Activated T-cell treated with anti-CD3 and anti-CD28 coated beads for 24 hours (primary cell): ENCODE measurements around the gene LYZL1.
"Not testable (repeated sequence)": the region's sequence is repeated elsewhere in the genome, so short reads cannot be mapped to it uniquely, and the experiment has no call there.

Source experiments
- DNase-seq: peaks from one replicate; pipeline ENCODE4 v3.0.0-alpha.2; 2020; ENCODE audit warnings: low read depth

The LYZL1 gene

DNA sequence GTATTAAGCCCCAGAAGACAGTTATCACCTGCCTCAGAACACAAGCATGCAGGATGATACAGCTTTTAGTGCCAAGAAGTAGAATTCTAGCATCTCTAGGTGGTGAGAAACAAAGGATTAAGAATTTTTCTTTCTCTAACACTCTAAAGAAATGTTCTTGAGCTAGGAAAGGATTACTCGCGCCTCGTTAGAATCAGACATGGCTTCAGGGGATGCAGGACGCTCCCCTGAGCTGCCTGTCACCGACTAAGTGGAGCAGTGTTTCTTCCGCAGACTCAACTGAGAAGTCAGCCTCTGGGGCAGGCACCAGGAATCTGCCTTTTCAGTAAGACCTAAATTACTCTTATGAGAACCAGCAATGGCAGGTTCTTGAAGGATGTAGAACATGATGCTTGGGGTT lies at the start of gene LYZL1:
Gene LYZL1, plus strand, starts transcription at position 165 of the 400 bp plus-strand sequence. CDS start 2,798 bp downstream, outside the sequence.
- not testable (repeated sequence) for DNase-seq

DNA sequence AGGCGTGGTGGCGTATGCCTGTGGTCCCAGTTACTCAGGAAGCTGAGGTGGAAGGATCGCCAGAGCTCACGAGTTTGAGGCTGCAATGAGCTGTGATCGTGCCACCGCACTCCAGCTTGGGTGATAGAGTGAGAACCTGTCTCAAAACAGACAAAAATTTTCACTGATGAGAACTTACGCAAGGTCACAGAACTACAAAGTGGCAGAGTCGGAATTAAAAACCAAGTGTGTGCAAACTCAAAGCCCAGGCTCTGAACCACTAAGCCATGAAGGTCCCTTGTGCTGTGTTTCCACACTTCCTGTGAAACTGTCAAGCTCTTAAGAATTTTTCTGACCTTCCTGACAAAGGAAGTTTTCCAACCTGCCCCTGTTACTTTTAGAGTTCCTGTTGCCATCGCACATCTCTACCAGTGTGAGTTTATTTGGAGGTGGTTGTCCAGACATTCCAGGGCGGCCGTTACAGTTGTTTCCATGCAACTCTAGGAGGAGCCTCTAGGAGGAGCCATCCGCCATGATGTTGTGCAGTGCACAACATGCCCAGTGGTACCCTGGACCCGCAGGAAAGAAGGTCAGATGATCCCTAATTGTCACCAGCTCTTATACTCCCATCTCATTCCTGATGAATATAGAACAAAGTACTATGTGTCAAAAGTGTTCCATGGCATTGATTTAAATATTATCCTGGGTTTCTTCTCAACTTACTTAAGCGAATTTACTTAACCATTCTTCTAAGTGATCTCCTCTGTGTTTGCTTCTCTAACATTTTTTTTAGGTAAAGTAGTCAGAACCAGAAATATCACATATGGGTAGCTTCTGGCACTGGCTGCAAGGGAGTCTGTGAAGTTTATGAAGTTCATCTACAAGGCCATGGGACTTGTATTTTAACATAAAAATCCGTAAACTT lies 49.0 kb upstream of the LYZL1 start:
- DNase-seq = no peak

DNA sequence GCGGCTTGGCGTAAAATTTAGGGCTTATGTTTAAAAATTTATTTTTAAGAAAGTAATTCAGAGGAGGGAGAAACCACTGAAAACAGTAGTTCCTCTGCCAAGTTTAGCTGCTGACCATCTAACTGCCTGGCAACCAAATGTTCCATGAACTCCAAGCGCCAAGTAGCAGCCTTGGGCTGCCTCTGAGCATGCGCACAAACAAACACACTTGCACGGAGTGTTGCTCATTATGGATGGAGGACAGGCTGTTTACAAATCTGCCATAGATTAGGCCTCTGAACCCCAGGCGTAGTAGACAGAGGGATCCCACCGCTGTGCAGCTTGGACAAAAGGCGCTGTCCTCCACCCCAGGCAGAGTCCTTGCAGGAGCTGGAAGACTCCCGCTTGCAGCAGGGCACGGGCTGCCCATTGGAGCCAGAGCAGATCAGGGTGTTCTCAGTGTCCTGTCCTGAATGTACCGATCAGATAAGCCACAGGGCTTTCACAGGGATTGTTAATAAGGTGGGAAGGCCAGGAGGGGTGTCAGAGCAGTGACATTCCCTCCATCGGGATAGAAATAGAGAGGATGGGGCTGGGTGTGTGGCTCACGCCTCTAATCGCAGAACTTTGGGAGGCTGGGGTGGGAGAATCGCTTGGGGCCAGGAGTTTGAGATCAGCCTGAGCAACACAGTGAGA lies 47.7 kb upstream of the LYZL1 start:
- no peak for DNase-seq

DNA sequence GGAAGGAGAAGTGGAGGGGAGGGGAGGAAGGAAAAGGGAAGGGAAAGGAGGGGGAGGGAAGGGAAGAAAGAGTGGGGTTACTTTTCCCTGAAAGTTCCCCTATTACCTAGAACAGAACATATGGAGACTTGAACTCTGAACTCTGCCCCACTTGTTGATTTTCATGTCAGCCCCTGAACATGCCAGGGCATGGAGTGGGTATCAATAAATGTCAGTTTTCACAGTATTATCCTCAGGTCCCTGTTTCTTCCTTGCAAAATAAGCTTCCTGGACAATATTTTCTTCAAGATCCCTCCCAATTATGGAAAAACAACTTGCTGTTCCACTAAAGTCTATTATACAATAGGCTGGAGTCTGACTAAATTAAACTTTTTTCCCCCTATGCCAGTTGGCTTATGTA lies 46.9 kb upstream of the LYZL1 start:
- no peak for DNase-seq

DNA sequence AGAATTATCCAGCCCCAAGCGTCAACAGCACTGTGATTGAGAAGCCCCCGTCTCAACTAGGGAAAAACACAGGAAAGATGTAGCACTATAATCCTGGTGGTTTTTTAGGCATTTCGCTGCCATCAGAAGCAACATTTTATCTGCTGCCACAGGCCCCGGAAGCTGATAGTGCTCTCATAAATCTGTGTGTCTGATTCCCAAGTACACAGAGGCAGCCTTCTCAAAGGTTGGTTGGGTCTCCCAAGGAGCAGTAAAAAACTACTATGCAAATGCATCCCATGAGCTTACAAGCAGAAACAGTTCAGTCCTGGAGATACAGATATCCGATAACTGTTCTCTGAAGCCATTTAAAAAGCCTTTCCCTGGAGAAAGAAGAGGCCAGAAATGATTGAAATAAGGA lies 45.8 kb upstream of the LYZL1 start:
- DNase-seq = no peak

DNA sequence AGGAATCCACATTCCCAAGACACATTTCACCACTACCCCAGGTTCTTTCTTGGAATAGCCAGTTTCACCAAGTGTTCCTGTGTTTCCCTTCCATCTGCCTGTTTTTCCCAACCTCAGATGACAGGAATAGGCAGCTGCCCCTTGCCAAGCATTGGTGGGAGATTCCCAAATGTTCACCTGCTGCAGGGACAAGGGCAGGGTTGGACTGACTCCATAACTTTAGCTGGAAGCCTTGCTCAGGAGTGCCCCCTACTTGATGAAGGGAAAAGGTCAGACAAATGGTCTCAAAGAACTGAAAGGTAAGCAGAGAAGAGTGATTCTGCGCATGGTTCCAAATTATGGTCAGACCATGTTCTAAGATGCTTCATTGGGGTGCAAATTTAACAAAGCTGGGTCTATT lies 45.1 kb upstream of the LYZL1 start:
- no peak for DNase-seq

DNA sequence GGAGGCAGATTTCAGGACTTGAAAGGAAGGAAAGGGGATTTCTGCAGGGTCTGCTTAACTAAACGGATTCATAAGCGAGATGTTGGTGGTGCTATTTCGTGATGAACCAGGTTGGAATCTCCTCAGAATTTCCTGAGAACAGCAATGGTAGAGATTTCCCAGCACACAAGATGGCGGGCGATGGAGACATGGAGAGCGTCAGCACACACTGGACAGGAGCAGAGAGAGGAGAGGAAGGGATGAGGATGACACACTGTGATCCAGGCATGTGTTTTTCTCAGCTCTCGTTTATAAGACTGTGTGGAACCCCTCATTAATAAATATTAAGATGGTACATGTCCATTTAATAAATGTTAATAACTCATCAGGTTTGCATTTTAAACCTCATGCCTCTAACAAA lies 43.9 kb upstream of the LYZL1 start:
- DNase-seq = no peak

DNA sequence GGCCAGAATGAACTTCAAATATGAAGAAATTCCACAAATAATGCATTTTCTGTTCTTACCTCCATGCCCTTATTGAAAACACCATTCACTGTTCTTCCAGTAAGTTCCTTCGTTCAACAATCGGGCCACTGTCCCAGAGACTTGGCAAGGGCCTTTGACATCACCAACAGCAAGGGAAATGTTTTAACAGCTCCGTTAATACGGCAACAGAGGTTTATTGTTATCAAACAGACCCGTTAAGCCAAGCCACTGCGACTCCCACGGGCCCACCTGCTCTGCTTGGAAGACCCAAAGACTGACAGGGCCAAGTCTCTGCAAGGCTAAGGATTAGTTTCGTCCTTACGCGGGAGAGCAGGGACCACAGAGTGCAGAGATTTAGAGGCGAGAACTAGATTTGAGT lies 43.4 kb upstream of the LYZL1 start:
- DNase-seq = no peak

DNA sequence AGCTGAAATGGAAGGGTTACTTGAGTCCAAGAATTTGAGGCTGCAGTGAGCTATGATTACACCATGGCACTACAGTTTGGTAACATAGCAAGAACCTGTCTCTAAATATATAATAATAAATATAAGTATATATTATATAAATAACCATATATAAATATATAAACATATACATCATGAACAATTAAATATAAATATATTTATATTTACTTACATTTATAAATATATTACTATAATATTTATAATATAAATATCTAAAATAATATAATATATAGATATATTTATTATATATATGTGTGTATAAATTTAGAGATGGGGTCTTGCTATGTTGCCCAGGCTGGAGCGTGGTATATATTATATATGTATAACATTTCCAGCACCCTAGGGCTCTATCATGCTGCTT lies 42.4 kb upstream of the LYZL1 start:
- DNase-seq = no peak

DNA sequence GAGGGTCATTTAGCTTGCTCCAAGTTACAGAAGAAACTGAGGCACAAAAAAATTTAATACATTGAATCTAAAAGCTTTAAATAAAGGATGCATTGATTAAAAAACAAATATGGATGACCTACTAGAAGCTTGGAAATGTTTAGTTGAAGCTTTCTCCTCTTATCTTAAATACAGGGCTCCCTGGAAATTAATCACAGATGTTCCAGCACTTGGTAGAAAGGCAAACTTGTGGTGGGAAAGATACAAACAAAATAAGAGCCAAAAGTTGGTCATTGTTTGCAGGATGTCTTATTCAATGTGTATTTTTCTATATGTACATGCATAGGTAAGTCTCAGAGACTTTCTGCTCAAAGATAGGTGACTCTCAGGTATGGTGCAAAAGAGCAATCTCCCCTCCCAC lies 40.7 kb upstream of the LYZL1 start:
- no peak for DNase-seq

DNA sequence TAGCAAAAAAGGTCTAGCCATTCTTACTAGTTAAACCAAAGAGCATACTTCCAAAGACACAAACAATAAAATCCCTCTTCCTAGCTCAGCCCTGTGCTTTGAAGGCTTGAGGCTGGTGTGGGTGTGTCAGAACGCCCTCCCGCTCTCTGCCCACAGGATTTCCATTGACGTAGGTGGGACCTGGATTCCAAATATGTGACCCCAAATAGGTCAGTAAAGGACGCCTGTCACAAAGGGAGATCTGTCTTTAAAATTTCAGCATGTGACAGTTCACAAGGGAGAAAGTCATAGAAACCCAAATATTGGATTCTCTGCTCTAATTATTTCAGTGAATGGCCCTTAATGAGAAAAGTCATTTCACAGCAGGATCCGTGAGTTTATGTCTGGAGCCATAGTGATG lies 39.9 kb upstream of the LYZL1 start:
- DNase-seq = no peak

DNA sequence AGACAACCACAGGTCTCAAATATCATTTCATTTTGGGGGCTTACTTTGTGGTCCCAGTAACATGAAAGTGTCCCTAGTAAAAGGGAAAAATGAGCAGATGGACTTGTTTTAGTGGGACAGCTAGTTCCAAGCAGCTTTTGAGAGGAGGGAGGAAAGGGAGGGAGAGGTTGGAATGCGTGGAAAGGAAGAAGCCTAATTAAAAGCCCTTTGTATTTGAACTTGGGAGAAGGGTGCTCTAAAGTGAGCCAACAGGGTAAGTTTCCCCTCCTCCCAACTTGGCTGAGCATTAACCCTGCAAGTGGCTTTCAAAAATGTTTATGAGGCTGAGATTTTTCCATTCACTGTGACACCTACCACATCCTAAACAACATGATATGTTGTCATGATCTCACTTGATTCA lies 38.8 kb upstream of the LYZL1 start:
- no peak for DNase-seq

DNA sequence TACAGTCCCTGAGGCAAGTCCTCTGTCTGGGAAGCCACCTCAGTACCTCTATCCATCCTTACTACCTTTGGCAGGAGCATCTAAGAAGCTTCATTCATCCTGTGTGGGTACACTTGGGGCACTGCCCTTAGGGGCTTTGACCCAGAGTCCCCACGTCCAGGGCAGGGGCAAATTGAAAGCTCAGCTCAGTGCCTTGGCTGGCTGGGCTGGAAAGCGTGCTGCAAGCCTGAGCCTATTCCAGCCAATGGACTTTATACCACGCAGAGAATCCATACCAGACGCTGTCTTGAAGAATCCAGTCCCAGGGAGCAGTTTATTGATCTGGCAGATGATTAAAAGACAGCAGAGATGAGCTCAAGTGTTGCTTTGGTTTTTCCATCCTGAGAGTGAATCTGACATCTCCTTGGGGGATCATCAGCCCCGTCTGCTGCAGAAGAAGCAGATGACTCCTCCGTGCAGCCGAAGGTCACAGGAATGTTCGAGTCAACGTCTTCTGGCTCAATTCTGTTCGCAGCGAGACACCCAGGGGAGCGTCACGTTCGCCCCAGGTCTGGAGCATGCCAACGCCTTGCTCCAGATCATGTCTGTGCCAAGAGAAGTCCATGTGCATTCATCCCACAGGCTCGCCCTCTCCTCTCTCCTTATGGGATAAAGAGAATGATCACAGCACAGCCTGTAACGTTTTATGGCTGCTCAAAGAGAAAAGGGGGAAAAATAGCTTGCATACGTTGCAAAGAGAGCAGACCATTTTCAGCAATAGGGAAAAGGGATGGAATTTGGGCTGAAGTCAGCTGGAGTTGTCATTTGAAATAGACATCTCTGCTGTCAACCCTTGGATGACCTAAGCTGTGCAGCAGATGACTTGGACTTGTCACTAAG lies 35.8 kb upstream of the LYZL1 start:
- no peak for DNase-seq

DNA sequence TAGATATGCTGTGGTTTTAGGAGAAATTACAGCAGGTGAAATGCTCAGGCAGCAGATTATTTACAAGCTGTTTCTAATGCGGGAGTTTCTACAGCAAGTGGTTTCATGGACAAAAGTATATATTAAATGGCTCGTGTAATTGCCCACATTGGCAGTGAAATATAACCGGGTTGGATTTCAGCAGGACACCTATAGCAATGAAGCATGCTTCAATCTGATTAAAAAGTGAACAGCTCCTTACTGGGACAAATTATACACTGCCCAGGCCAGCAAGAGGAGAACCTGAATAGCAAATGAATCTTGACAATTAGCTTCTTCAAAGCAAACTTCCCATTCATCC lies 35.2 kb upstream of the LYZL1 start:
- no peak for DNase-seq

DNA sequence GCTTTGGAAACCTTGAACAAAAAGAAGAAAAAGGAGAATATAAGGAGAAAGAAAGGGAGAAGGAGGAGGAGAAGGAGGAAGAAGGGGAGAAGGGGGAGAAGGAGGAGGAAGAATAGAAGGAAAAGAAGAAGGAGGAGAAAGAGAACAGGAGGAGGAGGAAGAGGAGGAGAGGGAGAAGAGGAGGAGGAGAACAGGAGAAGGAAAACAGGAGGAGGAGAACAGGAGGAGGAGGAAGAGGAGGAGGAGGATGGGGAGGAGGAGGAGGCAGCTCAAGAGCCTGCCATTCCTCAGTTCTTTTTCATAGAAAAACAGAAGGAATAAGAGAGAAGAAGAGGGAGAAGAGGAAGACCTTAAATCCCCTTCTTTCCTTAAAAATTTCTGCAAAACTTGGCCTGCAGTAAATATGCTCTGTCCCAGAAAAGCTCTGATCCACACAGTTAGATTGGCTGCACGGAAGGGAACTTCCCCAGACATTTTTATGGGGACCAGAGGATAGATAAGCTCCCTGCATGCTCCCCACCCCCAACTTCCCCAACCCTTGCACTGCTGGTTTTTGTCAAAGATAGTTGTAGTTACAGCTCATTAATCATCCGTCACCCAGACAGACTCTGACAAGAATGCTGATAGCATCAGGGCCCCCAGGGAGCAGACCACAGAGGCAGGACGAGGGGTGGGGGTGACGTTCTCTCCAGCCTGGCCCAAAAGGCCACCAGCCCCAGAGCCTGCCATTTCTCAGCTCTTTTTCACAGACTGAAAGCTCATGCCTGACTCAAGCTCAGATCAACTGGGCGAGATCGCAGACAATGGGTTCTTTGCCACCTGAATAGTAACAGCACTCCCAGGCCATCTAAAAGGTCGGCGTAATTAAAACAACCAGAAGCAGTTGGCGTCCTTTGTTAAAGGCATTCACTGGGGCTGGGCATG lies 34.5 kb upstream of the LYZL1 start:
- DNase-seq = no peak

DNA sequence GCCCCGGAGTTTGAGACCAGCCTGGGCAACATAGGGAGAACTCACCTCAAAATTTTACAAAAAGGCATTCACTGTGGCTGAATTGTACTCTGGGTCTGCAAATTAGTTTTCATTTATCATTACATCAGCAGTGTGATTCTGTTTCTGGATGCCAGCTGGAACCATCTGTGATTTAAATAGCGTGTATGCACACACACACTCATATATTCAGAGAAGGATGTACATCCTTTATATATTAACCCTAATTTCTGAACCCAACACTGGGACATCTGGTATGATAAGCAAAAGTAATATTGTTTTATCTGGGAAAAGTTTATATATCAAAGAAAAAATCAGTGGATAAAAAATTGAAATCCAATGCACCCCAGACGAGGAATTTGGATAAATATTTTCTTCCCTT lies 33.8 kb upstream of the LYZL1 start:
- DNase-seq = no peak

DNA sequence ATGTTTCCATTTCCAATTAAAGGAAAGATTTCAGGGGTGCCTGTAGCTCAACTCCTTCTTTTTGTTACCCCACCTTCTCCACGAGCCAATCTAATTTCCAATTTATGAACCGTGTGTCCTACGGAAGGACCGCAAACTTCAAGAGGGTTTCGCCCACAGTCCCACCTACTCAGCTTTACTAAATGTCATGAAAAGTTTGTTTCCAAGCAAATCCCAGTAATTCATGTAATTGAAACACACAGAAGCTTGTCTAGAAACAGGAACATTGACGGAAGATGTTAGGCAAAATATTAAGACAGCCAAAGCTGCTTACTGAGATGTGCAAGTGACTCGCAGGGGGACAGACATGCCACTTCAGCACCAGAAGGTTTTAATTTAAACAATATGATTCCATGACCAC lies 32.9 kb upstream of the LYZL1 start:
- no peak for DNase-seq

DNA sequence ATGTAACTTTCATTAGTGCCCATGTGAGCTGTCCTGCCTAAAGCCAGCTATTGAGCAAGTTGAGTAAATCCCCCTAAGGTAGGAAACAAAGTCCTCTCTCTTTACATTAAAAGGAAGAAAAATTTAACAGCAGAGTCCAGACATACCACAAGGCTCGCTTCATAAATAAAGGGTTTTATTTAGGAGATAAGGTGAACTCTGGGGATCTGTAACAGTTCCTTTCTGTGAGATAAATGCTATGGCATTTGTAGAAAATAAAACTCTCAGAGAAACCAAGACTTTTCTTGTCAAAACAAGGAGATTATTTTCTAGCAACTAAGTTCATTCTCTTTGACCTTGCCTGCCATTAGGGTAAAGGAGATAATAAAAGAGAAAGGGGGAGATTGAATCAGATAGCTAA lies 32.3 kb upstream of the LYZL1 start:
- DNase-seq = no peak

DNA sequence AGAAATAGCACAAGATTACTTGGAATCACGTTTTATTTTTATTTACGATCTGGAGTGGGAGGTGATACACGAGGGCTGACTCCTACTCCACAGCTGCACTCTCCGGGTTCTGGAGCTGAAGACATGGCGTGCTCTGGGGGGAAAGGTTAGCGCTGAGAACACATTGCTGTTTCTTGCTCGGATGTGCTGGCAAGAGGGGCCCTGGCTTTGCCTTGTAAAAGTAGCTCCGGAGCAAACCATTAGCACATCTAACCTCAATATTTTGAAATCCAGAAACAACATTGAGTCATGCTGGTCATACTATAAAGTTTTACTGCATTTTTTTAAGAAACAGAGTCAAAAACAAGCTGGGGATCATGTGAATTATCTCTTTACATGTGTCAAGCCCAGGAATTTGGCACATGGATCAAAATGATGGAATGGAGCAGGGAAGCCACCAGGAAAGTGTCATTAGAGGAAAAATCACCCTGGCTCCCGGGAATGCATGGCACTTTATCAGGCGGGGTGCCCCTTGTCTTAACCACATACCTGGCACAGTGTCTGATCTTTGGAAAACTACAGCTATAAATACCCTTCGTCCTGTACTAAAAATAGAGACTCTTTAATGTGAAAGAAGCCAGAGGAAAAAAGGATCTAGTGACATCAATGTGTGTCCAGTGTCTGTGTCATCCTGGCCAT lies 31.6 kb upstream of the LYZL1 start:
- no peak for DNase-seq

DNA sequence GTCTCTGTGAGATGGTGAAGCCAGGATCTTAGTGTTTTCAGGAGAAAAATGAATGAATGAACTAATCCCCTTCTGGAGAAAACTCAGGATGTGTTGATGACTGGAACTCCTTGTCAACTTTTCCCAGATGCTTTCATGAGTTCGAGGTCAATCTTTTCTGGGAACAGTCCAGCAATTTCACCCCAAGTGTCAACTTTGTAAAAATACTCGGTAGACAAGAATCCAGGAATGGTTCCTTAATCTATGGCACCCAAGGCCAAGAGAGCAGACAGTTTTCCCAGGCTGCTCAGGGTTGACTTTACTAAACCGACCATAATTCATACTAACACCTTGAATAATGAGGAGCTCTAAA lies 31.1 kb upstream of the LYZL1 start:
- no peak for DNase-seq

DNA sequence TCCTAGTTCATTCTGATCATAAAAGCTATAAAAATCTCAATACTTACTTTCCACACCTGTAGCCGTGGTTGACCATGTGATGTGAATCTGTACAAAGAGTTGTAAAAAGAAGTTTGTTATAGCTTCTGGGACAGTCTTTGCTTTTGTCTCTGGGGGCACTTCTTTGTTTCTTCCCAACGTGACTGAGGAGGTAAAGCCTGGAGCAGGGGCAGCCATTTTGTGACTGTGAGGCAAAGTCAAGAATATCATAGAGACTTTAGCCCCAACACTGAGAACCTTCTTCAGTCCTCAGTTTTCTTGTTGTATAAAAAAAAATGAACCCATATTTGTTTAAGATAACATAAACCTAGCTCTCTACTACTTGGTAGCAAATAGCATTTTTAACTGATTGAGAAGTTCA lies 29.4 kb upstream of the LYZL1 start:
- DNase-seq = no peak
